H1 (cell line): ENCODE measurements around the gene YIF1B. TPM values are rescaled to one million over a fixed set of nuclear protein-coding genes. Genes with fewer than 3 reads are reported as not detected.

Experiments
- BACH1 ChIP-seq: IDR thresholded peaks from 2 replicates; pipeline ENCODE4 v1.6.1; 2012; ENCODE audit warnings: low read length, improper control_type of control experiment
- CEBPB ChIP-seq: IDR thresholded peaks from 2 replicates; pipeline ENCODE4 v1.6.1; 2012; ENCODE audit warnings: low read depth, low read length
- CHD2 ChIP-seq: IDR thresholded peaks from 2 replicates; pipeline ENCODE4 v1.6.1; 2012; ENCODE audit warnings: low read length, improper control_type of control experiment
- CHD7 ChIP-seq: fragments of 300-600 bp; sonication (generic); IDR thresholded peaks from 2 replicates; pipeline ENCODE4 v1.7.1; 2012; ENCODE audit warnings: low read length, moderate library complexity, mild to moderate bottlenecking, inconsistent platforms; ENCODE audit not compliant: insufficient replicate concordance
- EP300 ChIP-seq, 2 experiments: IDR thresholded peaks; 1 replicate in 1 of 2; 2 replicates in 1 of 2; pipeline ENCODE4 v1.6.1; 2011 to 2012; ENCODE audit warnings: low read depth in 2 of 2, low read length in 2 of 2, mild to moderate bottlenecking in 2 of 2, borderline replicate concordance in 1 of 2, inconsistent platforms in 1 of 2, moderate library complexity in 1 of 2
- RAD21 ChIP-seq, 2 experiments: IDR thresholded peaks in 1 of 2; conservative IDR thresholded peaks in 1 of 2; 2 replicates each; pipeline ENCODE4 v1.6.1; 2011; ENCODE audit warnings: low read depth in 2 of 2, low read length in 2 of 2, improper control_type of control experiment in 1 of 2, inconsistent platforms in 1 of 2, mild to moderate bottlenecking in 1 of 2, moderate library complexity in 1 of 2
- RNF2 ChIP-seq: fragments of 200-900, 300-1000 bp; sonication (generic); IDR thresholded peaks from 2 replicates; pipeline ENCODE4 v1.7.1; 2016; ENCODE audit warnings: borderline replicate concordance, low read depth, mild to moderate bottlenecking, antibody characterized with exemption, low read length; ENCODE audit not compliant: poor library complexity, severe bottlenecking; ENCODE audit errors: missing control alignments
- TBP ChIP-seq: IDR thresholded peaks from 2 replicates; pipeline ENCODE4 v1.6.1; 2011; ENCODE audit warnings: low read depth, low read length, improper control_type of control experiment
- polyA plus RNA-seq, 7 experiments: library from polyadenylated mRNA; depleted of rRNA in 3 of 7; stranded (reverse) in 5 of 7; unstranded in 2 of 7; fragments of >200 nt in 5 of 7; fragments of 200-250 nt in 2 of 7; gene quantifications; 1 replicate in 5 of 7; 2 replicates in 1 of 7; 4 replicates in 1 of 7; pipeline versions ENCODE4 v1.2.1 to v1.2.3, GENCODE V29; 2011 to 2013; ENCODE audit warnings: missing spikeins in 2 of 7, mixed read lengths in 2 of 7
- total RNA-seq: library from RNA; stranded (reverse); fragmentation: NEBNext Ultra II Directional; extraction: Animal tissue kit (Norgen Biotek cat#: 25700); gene quantifications from 2 replicates; pipeline ENCODE4 v1.2.1, GENCODE V29; 2021

The YIF1B gene
- total and polyA plus RNA-seq, 2 of the 8 experiments (the other 6 are each of a cell fraction or from before 2014, with no cell fraction given), result 89.6 to 305 TPM

- TF ChIP-seq RAD21 (IDR thresholded peaks at IDR 0.05 in 1 of 2, conservative IDR thresholded peaks at IDR 0.05 in 1 of 2; ENCODE audit: low read depth in 2 of 2, low read length in 2 of 2) (no peak), BACH1 (no peak), RNF2 (no peak), EP300 (IDR thresholded peaks at IDR 0.05; ENCODE audit: borderline replicate concordance in 1 of 2, low read depth in 2 of 2, low read length in 2 of 2) (no peak), CHD7 (no peak), TBP (no peak), CEBPB (no peak), CHD2 (no peak)
These were observed 16.7 kb downstream of the YIF1B start (continued) for GRCh38 chr19:38298821-38299680.
